ENCODE measurements around the gene CRABP1.

- TF ChIP-seq, protein P1, sequence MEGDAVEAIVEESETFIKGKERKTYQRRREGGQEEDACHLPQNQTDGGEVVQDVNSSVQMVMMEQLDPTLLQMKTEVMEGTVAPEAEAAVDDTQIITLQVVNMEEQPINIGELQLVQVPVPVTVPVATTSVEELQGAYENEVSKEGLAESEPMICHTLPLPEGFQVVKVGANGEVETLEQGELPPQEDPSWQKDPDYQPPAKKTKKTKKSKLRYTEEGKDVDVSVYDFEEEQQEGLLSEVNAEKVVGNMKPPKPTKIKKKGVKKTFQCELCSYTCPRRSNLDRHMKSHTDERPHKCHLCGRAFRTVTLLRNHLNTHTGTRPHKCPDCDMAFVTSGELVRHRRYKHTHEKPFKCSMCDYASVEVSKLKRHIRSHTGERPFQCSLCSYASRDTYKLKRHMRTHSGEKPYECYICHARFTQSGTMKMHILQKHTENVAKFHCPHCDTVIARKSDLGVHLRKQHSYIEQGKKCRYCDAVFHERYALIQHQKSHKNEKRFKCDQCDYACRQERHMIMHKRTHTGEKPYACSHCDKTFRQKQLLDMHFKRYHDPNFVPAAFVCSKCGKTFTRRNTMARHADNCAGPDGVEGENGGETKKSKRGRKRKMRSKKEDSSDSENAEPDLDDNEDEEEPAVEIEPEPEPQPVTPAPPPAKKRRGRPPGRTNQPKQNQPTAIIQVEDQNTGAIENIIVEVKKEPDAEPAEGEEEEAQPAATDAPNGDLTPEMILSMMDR (tag by site-specific recombination; IDR thresholded peaks at IDR 0.05) = no peak
- TF ChIP-seq ZSCAN4 (tag by site-specific recombination; IDR thresholded peaks at IDR 0.05) = no peak
- no peak for TF ChIP-seq ZNF121 (tag by site-specific recombination; IDR thresholded peaks at IDR 0.05)
- TF ChIP-seq ZNF404 (tag by site-specific recombination; IDR thresholded peaks at IDR 0.05) = no peak
- TF ChIP-seq, protein P2, sequence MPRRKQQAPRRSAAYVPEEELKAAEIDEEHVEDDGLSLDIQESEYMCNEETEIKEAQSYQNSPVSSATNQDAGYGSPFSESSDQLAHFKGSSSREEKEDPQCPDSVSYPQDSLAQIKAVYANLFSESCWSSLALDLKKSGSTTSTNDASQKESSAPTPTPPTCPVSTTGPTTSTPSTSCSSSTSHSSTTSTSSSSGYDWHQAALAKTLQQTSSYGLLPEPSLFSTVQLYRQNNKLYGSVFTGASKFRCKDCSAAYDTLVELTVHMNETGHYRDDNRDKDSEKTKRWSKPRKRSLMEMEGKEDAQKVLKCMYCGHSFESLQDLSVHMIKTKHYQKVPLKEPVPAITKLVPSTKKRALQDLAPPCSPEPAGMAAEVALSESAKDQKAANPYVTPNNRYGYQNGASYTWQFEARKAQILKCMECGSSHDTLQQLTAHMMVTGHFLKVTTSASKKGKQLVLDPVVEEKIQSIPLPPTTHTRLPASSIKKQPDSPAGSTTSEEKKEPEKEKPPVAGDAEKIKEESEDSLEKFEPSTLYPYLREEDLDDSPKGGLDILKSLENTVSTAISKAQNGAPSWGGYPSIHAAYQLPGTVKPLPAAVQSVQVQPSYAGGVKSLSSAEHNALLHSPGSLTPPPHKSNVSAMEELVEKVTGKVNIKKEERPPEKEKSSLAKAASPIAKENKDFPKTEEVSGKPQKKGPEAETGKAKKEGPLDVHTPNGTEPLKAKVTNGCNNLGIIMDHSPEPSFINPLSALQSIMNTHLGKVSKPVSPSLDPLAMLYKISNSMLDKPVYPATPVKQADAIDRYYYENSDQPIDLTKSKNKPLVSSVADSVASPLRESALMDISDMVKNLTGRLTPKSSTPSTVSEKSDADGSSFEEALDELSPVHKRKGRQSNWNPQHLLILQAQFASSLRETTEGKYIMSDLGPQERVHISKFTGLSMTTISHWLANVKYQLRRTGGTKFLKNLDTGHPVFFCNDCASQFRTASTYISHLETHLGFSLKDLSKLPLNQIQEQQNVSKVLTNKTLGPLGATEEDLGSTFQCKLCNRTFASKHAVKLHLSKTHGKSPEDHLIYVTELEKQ (tag by site-specific recombination; IDR thresholded peaks at IDR 0.05; ENCODE audit: borderline replicate concordance) = no peak
- TF ChIP-seq ZBTB44 (tag by site-specific recombination; IDR thresholded peaks at IDR 0.05) = no peak
- TF ChIP-seq ZNF174 (tag by site-specific recombination; IDR thresholded peaks at IDR 0.05) = no peak
- TF ChIP-seq ZNF223 (tag by site-specific recombination; IDR thresholded peaks at IDR 0.05) = no peak
- no peak for TF ChIP-seq HOXC10 (CRISPR knock-in tag; IDR thresholded peaks at IDR 0.05)
- no peak for TF ChIP-seq ZNF510 (tag by site-specific recombination; IDR thresholded peaks at IDR 0.05; ENCODE audit: insufficient replicate concordance)
- no peak for TF ChIP-seq WT1 (tag by site-specific recombination; IDR thresholded peaks at IDR 0.05)
- no peak for TF ChIP-seq ZNF155 (tag by site-specific recombination; IDR thresholded peaks at IDR 0.05)
- TF ChIP-seq, protein P3, sequence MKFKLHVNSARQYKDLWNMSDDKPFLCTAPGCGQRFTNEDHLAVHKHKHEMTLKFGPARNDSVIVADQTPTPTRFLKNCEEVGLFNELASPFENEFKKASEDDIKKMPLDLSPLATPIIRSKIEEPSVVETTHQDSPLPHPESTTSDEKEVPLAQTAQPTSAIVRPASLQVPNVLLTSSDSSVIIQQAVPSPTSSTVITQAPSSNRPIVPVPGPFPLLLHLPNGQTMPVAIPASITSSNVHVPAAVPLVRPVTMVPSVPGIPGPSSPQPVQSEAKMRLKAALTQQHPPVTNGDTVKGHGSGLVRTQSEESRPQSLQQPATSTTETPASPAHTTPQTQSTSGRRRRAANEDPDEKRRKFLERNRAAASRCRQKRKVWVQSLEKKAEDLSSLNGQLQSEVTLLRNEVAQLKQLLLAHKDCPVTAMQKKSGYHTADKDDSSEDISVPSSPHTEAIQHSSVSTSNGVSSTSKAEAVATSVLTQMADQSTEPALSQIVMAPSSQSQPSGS (tag by site-specific recombination; IDR thresholded peaks at IDR 0.05; ENCODE audit: low read depth) = no peak
These were observed 32.2 kb upstream of the CRABP1 start for GRCh38 chr15:78307976-78308375.

All from HEK293 (cell line).